SK-N-MC (cell line): ENCODE measurements around the gene ZNF804A.
A peak's percentile ranks its signal among the peaks of the same experiment; 100 is the strongest.

Source experiments
- EZH2 ChIP-seq: fragments of 200-600 bp; sonication (generic); IDR thresholded peaks from one replicate; pipeline ENCODE4 v1.6.1; 2017; ENCODE audit warnings: antibody characterized with exemption
- POLR2AphosphoS5 ChIP-seq: IDR thresholded peaks from 2 replicates; pipeline ENCODE4 v1.6.1; 2012; ENCODE audit warnings: mild to moderate bottlenecking, low read depth, low read length, borderline replicate concordance

DNA sequence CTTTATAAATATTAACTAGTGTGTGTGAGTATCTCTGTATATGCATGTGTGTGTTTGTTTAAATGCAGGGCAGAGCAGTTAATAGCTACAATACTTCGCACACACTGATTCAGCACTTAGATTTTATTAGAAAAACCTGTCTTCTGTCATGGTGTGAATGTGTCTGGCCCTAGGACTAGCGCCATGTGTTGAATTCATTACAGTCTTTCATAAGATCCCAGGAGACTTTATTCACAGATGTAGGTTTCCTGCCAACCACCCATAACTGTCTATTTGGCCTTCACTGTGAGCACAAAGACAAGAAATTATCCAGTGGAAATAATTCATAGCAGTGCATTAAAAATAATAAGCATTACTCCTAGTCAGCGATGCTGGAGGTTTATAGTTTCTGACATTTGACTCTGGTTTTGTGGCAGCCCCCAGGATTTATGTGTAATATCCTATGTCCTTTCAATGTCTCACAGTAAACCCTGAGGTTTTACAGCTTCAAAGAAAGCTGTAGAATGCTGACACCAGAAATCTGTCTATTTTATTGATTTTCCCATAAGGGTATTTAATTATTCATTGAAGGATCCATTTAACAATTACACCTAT, 93.9 kb downstream of the ZNF804A start:
- TF ChIP-seq POLR2AphosphoS5 (peak; percentile 54; the same call in 1 of the 2 replicates), EZH2 (no peak)
